K562 (cell line): ENCODE results near the gene IGF2R. TPM values are rescaled to one million over a fixed set of nuclear protein-coding genes. Genes with fewer than 3 reads are reported as not detected.

Source experiments
- CCAR2 ChIP-seq: fragments of 200-400 bp; formaldehyde crosslinking; IDR thresholded peaks from 2 replicates; pipeline ENCODE4 v1.6.1; 2017; ENCODE audit warnings: mild to moderate bottlenecking, low read depth, low read length
- CREBBP ChIP-seq: IDR thresholded peaks from one replicate; pipeline ENCODE4 v1.6.1; 2012; ENCODE audit warnings: low read depth, mild to moderate bottlenecking, control low read depth, inconsistent platforms, low read length
- EWSR1 ChIP-seq: fragments of 450-650 bp; IDR thresholded peaks from 2 replicates; pipeline ENCODE4 v1.6.1; 2018; ENCODE audit warnings: borderline replicate concordance, mild to moderate bottlenecking, low read depth, moderate library complexity; ENCODE audit not compliant: partially characterized antibody
- FOSL1 ChIP-seq: fragments of 200-800 bp; sonication (Bioruptor generic); conservative IDR thresholded peaks from 2 replicates; pipeline ENCODE4 v1.6.1; 2016; ENCODE audit warnings: missing genetic modification characterization, missing compliant biosample characterization
- HMGXB4 ChIP-seq: sonication (generic); formaldehyde crosslinking; IDR thresholded peaks from 2 replicates; pipeline ENCODE4 v1.8.1; 2023; ENCODE audit warnings: mild to moderate bottlenecking, missing genetic modification reagents
- HOXB6 ChIP-seq: fragments of 250-450 bp; sonication (Bioruptor Pico); IDR thresholded peaks from 2 replicates; pipeline ENCODE4 v1.5.1; 2022; ENCODE audit warnings: mild to moderate bottlenecking, borderline replicate concordance
- IFI16 ChIP-seq: fragments of 250-450 bp; sonication (Bioruptor Pico); IDR thresholded peaks from 2 replicates; pipeline ENCODE4 v2.1.2; 2022; ENCODE audit warnings: mild to moderate bottlenecking, inconsistent platforms
- LEF1 ChIP-seq: fragments of 450-650 bp; IDR thresholded peaks from 2 replicates; pipeline ENCODE4 v1.6.1; 2016; ENCODE audit warnings: mild to moderate bottlenecking
- NFATC3 ChIP-seq: fragments of 450-650 bp; IDR thresholded peaks from 2 replicates; pipeline ENCODE4 v1.6.1; 2017; ENCODE audit warnings: mild to moderate bottlenecking
- RFX7 ChIP-seq: fragments of 250-450 bp; sonication (Bioruptor Pico); IDR thresholded peaks from 2 replicates; pipeline ENCODE4 v1.5.1; 2021; ENCODE audit warnings: mild to moderate bottlenecking
- ZNF165 ChIP-seq: fragments of 250-450 bp; sonication (Bioruptor Pico); IDR thresholded peaks from 2 replicates; pipeline ENCODE4 v1.4.0; 2020; ENCODE audit warnings: borderline replicate concordance
- ZNF197 ChIP-seq: fragments of 200-800 bp; sonication (Bioruptor generic); IDR thresholded peaks from 2 replicates; pipeline ENCODE4 v1.6.1; 2016; ENCODE audit warnings: low read depth, missing genetic modification characterization, missing compliant biosample characterization
- ZNF274 ChIP-seq: IDR thresholded peaks from 2 replicates; pipeline ENCODE4 v1.6.1; 2011; ENCODE audit warnings: low read depth, mild to moderate bottlenecking, low read length, moderate library complexity, borderline replicate concordance
- ZNF512 ChIP-seq: IDR thresholded peaks from 2 replicates; pipeline ENCODE4 v1.6.1; 2016; ENCODE audit warnings: missing genetic modification characterization, missing compliant biosample characterization
- ZNF740 ChIP-seq, 3 experiments: fragments of 200-800 bp in 1 of 3; sonication (Bioruptor generic) in 1 of 3; sonication (generic) in 1 of 3; formaldehyde crosslinking in 1 of 3; IDR thresholded peaks; 2 replicates each; pipeline versions ENCODE4 v1.6.1 to v1.8.0; 2016 to 2022; ENCODE audit warnings: mild to moderate bottlenecking in 2 of 3, missing compliant biosample characterization in 2 of 3, missing genetic modification characterization in 2 of 3, missing genetic modification reagents in 1 of 3
- polyA plus RNA-seq, 8 experiments: library from polyadenylated mRNA; depleted of rRNA in 4 of 8; stranded (reverse) in 5 of 8; unstranded in 3 of 8; fragments of >200 nt; fragmentation: Nextera tagmentation in 2 of 8; fragmentation: Illumina TruSeq in 1 of 8; extraction: Ambion mirVana in 2 of 8; extraction: Trizol in 1 of 8; gene quantifications; 2 replicates each; pipeline versions ENCODE4 v1.2.1 to v1.2.3, GENCODE V29; 2011 to 2014; ENCODE audit warnings: inconsistent platforms in 1 of 8, missing spikeins in 1 of 8
- total RNA-seq, 7 experiments: library from RNA; depleted of rRNA in 6 of 7; stranded (reverse); fragments of >200 nt in 6 of 7; fragmentation: Illumina TruSeq in 2 of 7; extraction: Trizol in 2 of 7; gene quantifications; 2 replicates each; pipeline versions ENCODE4 v1.2.1 to v1.2.3, GENCODE V29; 2011 to 2021; ENCODE audit warnings: low replicate concordance in 1 of 7
- TF ChIP-seq, protein P1 (sequence below): fragments of 250-450 bp; sonication (Bioruptor Pico); IDR thresholded peaks from 2 replicates; pipeline ENCODE4 v1.5.0; 2022; ENCODE audit warnings: mild to moderate bottlenecking

Gene IGF2R
- total and polyA plus RNA-seq, 9 of the 15 experiments (the other 6 are each of a cell fraction or from before 2014, with no cell fraction given) = 3.5 to 92.3 (median 34.5) TPM

DNA sequence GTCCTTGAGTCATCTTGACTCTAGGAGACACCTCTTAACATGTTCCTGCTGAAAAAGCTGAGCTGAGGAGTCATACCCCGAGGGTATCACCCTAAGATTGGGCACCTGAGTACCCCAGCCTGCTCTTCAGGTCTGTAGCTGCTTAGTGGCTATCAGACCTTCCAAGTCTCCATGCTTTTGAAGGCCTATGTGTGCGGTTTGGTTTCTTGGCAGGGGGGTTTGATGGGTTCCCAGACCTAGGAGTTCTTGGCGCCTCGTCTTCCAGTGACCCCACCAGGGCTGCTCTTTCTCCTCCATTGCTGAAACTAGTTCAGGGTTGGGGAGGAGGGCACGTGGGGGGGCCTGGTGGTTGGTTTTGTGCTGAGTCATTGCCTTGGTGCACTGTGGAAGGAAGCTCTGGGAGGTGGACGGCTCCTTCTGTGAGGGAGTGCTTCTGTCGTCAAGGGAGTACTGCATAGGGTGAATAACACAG, 20.1 kb downstream of the IGF2R start (continued):
- TF ChIP-seq, protein P1, sequence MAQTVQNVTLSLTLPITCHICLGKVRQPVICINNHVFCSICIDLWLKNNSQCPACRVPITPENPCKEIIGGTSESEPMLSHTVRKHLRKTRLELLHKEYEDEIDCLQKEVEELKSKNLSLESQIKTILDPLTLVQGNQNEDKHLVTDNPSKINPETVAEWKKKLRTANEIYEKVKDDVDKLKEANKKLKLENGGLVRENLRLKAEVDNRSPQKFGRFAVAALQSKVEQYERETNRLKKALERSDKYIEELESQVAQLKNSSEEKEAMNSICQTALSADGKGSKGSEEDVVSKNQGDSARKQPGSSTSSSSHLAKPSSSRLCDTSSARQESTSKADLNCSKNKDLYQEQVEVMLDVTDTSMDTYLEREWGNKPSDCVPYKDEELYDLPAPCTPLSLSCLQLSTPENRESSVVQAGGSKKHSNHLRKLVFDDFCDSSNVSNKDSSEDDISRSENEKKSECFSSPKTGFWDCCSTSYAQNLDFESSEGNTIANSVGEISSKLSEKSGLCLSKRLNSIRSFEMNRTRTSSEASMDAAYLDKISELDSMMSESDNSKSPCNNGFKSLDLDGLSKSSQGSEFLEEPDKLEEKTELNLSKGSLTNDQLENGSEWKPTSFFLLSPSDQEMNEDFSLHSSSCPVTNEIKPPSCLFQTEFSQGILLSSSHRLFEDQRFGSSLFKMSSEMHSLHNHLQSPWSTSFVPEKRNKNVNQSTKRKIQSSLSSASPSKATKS (CRISPR knock-in tag) = no peak
- TF ChIP-seq ZNF197 = no peak
- TF ChIP-seq HOXB6 (CRISPR knock-in tag) = no peak
- no peak for TF ChIP-seq NFATC3
- TF ChIP-seq HMGXB4 (CRISPR knock-in tag) = no peak
- TF ChIP-seq ZNF512 (tag) = no peak
- no peak for TF ChIP-seq LEF1
- no peak for TF ChIP-seq ZNF165 (CRISPR knock-in tag)
- no peak for TF ChIP-seq EWSR1
- no peak for TF ChIP-seq IFI16 (CRISPR knock-in tag)
- TF ChIP-seq CREBBP = no peak
- TF ChIP-seq ZNF740 (CRISPR knock-in tag; IDR thresholded peaks at IDR 0.05) = peak; percentile 97
- peak in 1 of 2 experiments; percentile 86; a peak in 2 of 4 replicates for TF ChIP-seq ZNF740 (tag; IDR thresholded peaks at IDR 0.05)
- no peak; the same call in 1 of the 2 replicates for TF ChIP-seq RFX7 (CRISPR knock-in tag)
- no peak for TF ChIP-seq CCAR2
- no peak for TF ChIP-seq FOSL1
- TF ChIP-seq ZNF274 = no peak
